GM12892 (cell line): ENCODE results near the gene CISD3.

ENCODE experiments used
- POLR2A ChIP-seq: IDR thresholded peaks from 2 replicates; pipeline ENCODE4 v1.6.1; 2011; ENCODE audit warnings: low read depth, low read length, control low read depth
- POLR2AphosphoS5 ChIP-seq: IDR thresholded peaks from 2 replicates; pipeline ENCODE4 v1.6.1; 2011; ENCODE audit warnings: low read depth, low read length, control low read depth
- TAF1 ChIP-seq: IDR thresholded peaks from 2 replicates; pipeline ENCODE4 v1.6.1; 2011; ENCODE audit warnings: low read depth, mild to moderate bottlenecking, control low read depth, low read length, borderline replicate concordance

- no peak for TF ChIP-seq POLR2AphosphoS5
- TF ChIP-seq POLR2A: no peak
- no peak for TF ChIP-seq TAF1
Measured at GRCh38 chr17:38749223-38750043, 19.3 kb downstream of the CISD3 start.
